Omental fat pad (tissue), 4 donors: ENCODE data around the gene MRFAP1L1. TPM values are rescaled to one million over a fixed set of nuclear protein-coding genes. Genes with fewer than 3 reads are reported as not detected.

Experiments used
- ATAC-seq: fragments of 150-250 bp; one replicate; pipeline ENCODE4 v1.9.1; 2016; ENCODE audit warnings: mild to moderate bottlenecking, moderate library complexity; ENCODE audit not compliant: low FRiP score
- DNase-seq: peaks from one replicate; pipeline ENCODE4 v3.0.0-alpha.2; 2019; ENCODE audit warnings: low spot score
- total RNA-seq, 4 donors: library from RNA; depleted of rRNA; stranded (reverse); fragments of >200 nt; gene quantifications; one replicate each; pipeline ENCODE4 v1.1.0, GENCODE V29; 2016
- TF ChIP-seq, protein P1 (sequence below), 3 donors: fragments of 450-650 bp; IDR thresholded peaks; one replicate each; pipeline ENCODE4 v1.5.1; 2016 to 2017; ENCODE audit warnings: antibody characterized with exemption in 3 of 3, mild to moderate bottlenecking in 3 of 3, moderate library complexity in 2 of 3

Gene MRFAP1L1
- total RNA-seq, 4 donors from 2014 or later, result 42.7 to 56.3 (median 45.9) TPM

DNA sequence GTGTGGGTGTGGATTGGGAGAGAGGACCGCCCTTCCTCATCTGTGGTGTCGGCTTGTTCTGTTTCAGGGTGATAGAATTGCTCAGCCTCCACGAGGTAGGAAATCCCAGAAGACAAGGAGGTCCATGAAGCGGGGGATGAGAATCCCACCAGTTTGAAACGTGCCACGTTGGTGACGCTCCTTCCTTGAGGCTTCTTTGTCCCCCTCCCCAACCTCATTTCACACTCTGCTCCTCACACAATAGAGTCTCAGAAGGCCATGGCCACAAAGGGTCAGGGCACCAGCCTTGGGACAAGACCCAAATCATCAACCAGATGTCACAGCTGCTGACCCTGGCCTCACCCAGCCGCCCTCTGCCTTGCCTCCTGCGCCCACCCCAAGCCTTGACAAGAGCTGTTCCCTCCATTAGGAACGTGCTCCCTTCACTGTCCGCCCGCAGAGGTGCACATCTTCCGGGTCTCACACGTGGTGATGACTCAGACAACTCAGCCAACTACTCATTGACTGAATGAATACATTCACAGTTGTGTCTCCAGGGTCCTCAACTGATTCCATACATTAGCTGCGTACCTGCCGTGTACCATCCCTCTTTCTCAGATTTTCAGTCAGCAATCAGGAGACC, 24.6 kb upstream of the MRFAP1L1 start:
- DNase-seq (no peak), ATAC-seq (no peak)
- TF ChIP-seq, protein P1, sequence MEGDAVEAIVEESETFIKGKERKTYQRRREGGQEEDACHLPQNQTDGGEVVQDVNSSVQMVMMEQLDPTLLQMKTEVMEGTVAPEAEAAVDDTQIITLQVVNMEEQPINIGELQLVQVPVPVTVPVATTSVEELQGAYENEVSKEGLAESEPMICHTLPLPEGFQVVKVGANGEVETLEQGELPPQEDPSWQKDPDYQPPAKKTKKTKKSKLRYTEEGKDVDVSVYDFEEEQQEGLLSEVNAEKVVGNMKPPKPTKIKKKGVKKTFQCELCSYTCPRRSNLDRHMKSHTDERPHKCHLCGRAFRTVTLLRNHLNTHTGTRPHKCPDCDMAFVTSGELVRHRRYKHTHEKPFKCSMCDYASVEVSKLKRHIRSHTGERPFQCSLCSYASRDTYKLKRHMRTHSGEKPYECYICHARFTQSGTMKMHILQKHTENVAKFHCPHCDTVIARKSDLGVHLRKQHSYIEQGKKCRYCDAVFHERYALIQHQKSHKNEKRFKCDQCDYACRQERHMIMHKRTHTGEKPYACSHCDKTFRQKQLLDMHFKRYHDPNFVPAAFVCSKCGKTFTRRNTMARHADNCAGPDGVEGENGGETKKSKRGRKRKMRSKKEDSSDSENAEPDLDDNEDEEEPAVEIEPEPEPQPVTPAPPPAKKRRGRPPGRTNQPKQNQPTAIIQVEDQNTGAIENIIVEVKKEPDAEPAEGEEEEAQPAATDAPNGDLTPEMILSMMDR (IDR thresholded peaks at IDR 0.05), result no peak

DNA sequence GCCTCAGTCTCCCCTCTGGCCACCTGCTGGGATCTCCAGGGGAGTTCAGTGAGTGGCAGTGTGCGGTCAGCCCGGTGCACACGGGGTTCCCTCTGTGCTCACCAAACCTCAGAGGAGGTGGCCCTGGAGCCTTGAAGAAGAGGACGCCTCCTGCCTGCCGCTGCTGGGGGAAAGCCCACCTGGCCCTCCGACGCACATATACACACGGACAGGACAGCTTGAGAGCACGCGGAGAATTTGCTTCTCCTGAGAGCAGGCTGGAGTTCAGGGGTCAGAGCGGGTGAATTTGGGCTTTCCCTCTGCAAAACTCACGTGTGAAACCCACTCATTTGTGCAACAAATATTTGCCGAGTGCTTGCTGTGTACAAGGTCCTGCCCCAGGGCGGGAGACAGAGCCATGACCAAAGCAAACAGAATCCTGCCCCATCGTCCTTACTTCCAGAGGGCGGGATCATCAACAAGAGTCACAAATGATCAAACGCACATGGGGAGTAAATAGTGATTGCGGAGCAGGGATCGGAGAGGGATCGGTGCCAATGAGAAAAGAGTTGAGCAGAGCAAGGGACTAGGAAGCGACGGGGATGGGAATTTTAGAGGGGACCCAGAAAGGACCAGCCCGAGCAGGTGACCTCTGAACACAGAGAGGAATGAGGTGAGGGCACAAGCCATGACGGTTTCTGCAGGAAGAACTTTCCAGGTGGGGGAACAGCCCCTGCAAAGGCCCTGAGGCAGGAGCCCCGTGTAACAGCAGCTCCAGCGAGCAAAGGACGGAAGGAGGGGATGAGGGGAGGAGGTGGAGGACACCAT, 23.9 kb upstream of the MRFAP1L1 start:
- ATAC-seq, result no peak
- TF ChIP-seq, protein P1 (IDR thresholded peaks at IDR 0.05), result no peak
- DNase-seq, result no peak

DNA sequence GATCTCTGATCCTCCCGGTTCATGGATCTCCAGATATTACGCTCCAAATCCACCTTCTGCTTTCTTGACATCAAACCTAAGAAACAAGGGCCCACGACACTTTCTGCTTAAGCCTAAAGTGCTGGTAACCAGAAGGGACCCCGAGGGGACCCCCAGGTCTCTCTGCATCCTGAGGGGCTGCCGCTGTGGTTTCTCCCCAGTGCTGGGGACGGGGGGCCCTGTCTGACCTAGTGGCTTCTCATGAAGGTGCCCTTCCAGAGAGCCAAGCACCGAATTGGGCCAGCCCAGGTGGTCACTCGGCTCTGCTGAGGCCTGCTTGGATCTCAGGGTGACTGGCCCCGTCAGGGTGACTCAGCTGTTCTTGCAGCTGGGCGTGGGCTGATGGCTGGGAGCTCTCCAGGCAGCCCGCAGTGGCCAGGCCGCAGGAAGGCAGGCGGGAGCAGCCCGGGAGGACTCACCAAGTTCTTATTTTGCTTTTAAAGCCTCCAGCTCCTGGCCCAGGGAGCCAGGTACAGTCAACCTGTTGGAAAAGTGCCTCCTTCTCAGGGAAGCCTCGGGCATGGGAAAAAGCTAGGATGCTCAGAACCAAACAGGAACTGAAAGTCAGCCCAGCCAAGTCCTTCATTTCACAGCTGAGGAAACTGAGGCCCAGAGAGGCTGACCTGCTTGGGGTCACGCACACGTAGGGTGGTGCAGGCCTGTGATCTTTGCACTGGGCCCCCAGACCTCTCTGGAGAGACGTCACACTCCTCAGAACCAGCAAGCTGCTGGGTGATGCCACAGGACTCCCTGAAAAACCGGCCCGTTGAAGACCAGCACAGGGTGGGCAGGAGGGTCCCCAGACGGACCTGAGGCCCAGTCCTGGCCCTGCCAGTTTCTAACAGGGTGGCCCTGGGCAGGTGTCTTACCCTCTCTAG, 23.0 kb upstream of the MRFAP1L1 start:
- DNase-seq (peak; percentile 41), ATAC-seq (peak; percentile 85)
- TF ChIP-seq, protein P1 (IDR thresholded peaks at IDR 0.05), result no peak

DNA sequence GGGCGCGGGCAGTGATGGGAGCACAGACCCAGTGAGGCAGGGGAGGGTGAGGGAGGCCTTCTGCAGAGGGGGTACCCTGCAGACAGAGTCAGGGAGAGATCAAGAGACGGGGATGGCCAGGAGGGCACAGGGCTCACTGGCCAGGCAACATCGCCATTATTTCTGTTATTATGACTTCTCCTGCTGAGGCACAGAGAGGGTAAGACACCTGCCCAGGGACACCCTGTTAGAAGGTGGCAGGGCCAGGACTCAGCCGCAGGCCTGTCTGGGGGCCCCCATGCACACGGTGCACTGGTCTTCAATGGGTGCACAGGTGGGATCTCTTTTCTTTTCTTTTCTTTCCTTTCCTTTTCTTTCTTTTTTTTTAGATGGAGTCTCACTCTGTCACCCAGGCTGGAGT, 22.1 kb upstream of the MRFAP1L1 start:
- ATAC-seq (no peak), DNase-seq (no peak)
- TF ChIP-seq, protein P1 (IDR thresholded peaks at IDR 0.05), result no peak

DNA sequence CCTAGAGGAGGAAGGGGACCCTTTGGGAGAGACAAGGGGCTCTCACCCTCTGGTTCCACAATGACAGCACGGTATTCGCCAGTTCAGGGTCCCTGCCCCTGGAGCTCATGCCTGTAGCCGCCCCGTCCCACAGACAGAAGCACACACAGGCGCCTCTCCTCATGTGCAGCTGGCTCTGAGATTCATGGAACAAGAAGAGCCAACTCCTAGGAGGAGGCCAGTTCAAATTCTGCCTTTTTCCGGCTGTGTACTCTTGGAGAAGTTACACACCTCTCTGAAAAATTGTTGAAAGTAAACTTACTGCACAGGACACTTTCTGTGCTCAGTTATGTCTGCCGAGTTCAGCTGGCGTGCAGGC, 21.6 kb upstream of the MRFAP1L1 start:
- DNase-seq (no peak), ATAC-seq (no peak)
- TF ChIP-seq, protein P1 (IDR thresholded peaks at IDR 0.05), result no peak

DNA sequence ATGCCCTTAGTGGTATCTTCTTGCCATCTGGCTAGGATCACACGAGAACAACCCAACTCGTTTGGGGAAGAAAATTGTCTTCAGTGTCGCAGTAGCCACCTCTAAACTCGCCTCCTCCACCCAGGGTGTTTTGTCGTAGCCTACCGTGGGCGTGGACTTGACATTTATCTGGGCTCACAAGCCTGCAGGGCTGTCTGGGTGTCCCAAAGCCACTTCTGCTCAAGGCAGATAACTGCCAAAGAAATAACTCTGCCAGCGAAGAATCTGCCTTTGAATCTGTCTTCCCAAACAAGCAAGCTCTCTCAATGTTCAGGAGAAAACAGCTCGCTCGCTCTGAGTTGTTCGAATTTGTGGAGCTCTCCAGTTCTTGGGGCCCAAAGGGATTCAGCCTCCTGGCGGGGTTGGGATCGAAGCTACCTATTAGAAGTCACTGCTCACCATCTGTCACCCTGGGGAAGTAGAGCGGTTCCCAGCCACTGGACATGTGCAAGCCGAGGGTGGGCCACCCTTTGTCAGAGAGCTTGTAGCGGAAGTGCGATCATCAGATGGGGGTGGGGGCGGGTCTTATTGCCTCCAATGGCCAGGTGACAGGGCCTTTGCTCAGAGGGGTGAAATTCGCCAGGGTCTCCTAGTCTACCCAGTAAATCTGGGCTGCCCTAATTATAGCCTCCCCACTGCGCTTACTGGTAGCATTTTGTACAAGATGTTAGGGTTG, 21.1 kb upstream of the MRFAP1L1 start:
- ATAC-seq, result no peak
- DNase-seq, result no peak
- TF ChIP-seq, protein P1 (IDR thresholded peaks at IDR 0.05), result no peak
